A673 (cell line): ENCODE data around the gene CYP46A1.

Experiments
- EZH2 ChIP-seq: fragments of 200-600 bp; sonication (generic); IDR thresholded peaks from 2 replicates; pipeline ENCODE4 v1.6.1; 2017; ENCODE audit warnings: borderline replicate concordance, low read depth, mild to moderate bottlenecking, mixed read lengths, antibody characterized with exemption, low read length; ENCODE audit not compliant: poor library complexity, severe bottlenecking
- TF ChIP-seq, protein P1 (sequence below): fragments of 300-800, 200-600 bp; sonication (generic); conservative IDR thresholded peaks from 2 replicates; pipeline ENCODE4 v1.5.1; 2017; ENCODE audit warnings: low read depth, mild to moderate bottlenecking, antibody characterized with exemption, low read length, moderate library complexity, mixed read lengths

DNA sequence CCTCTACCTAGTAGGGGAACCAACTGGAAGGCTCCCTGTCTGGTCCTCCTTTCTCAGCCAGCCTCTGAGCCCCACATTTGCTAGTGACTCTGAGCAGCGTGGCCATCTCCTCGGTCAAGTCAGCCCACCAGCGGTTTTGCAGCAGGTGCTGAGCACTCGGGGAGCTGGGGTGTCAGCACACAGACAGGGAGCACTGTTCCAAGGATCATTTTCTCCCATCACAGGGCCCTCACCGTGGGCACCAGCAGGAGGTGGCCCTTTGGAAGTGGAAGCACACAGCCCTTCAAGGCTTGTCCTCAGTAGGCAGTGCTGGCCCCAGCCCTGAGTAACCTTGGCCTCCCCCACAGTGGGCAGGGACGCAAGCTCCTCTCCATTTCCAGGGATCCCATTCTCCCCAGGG, 85.0 kb downstream of the CYP46A1 start:
- TF ChIP-seq, protein P1, sequence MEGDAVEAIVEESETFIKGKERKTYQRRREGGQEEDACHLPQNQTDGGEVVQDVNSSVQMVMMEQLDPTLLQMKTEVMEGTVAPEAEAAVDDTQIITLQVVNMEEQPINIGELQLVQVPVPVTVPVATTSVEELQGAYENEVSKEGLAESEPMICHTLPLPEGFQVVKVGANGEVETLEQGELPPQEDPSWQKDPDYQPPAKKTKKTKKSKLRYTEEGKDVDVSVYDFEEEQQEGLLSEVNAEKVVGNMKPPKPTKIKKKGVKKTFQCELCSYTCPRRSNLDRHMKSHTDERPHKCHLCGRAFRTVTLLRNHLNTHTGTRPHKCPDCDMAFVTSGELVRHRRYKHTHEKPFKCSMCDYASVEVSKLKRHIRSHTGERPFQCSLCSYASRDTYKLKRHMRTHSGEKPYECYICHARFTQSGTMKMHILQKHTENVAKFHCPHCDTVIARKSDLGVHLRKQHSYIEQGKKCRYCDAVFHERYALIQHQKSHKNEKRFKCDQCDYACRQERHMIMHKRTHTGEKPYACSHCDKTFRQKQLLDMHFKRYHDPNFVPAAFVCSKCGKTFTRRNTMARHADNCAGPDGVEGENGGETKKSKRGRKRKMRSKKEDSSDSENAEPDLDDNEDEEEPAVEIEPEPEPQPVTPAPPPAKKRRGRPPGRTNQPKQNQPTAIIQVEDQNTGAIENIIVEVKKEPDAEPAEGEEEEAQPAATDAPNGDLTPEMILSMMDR, result no peak
- no peak for TF ChIP-seq EZH2
